Measurements from ENCODE around the gene ZFP36L2. TPM values are rescaled to one million over a fixed set of nuclear protein-coding genes. Genes with fewer than 3 reads are reported as not detected.

The ZFP36L2 gene
- total RNA-seq, 4 donors from 2014 or later: 114 to 305 (median 208) TPM

DNA sequence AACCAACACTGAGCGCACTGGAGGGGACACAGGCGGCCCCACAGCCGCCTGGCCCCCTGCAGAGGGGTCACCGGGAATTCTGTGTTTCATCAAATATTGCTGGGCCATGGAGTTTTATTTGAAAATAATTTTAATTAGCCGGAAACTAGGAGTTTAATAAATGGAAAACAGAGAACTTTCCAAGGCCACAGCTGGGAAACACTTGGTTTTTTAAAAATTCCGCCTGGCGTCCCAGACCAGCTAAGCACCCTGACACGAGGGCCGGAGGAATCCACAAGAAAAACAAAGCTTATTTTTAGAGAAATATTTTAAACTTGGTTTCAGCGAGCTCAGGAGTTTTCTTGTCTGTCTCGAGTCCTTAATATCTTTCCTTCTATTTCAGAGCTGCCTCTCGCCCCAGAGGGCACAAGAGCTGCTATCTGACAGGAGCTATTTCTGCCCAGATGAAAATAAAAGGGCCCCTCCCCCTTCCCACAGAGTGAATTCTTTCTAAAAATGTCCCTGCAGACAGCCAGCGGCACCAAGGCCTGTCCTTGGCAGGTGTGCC lies 8.2 kb downstream of the ZFP36L2 start:
- intact Hi-C loops (cut with DNase I; ENCODE audit: low total_unique reads): no loop called here

DNA sequence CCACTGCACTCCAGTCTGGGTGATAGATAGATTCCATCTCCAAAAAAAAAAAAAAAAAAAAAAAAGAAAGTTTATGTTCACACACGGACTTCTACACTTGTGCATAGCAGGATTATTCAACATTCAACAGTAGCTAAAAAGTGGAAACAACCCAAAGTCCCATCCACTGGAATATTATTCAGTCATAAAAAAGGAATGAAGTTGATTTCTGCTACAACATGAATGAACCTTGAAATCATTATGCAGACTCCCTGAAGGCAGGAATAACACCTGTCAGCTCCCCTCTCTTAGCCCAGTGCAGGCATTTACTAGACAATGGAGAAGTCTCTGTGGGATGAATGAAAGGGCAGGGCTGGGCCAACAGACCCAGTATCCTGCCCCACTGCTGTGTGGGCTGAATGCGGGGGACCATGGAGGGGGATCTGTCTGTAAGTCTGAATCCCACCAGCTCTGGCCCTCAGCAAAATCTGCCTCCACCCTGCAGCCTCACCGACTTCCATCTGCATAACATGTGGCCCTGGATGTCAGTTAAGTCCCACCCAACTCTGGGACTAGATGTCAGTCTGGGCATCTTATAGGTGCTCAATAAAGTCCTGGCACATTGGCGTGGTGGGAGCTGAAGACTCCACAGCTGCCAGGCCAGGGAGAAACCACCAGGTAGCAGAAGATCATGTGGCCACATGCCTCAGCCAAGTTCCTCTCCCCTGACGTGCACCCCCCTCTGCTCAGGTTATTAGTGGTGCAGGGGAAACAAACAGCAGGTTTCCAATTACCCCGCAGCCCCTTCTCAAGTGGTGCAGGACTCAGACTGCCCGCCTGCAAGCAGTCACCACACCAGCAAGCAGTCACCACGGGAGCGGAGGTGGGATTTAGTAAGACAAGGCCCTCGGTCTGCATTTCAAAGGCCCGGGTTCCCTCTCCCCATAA lies 8.9 kb downstream of the ZFP36L2 start:
- DNase-seq: peak; percentile 54
- in situ Hi-C loops (cut with MboI; ENCODE audit: low pct_ligation_motif_present in 1 of 4, low pct_unique_long_range_greater_than_20kb in 1 of 4, low sequenced_read_pairs in 3 of 4): loop anchor here in 2 of 4 donors (5.0 to 10.0 kb wide), 2 partner anchors 50 to 53 kb away; no protein-coding TSS in a partner anchor
- H3K27ac ChIP-seq: peak overlapping the region; percentile 96 to 100 (median 99)
- H3K36me3 ChIP-seq: no peaks in the 10 kb centered on the region
- H3K9me3 ChIP-seq: no peaks in the 10 kb centered on the region
- no peak overlapping the region for H3K4me3 ChIP-seq
- peaks cover 17 to 48% (median 46%) of the 10 kb centered on the region in 4 donors for H3K4me1 ChIP-seq
- intact Hi-C loops (cut with DNase I; ENCODE audit: low total_unique reads): no loop called here
- 48 to 100% methylated on average over 1 to 11 of the region's 11 CpGs for WGBS, 2 donors (ENCODE audit: low coverage in 1 of 2)
- TF ChIP-seq POLR2A (IDR thresholded peaks at IDR 0.05) (no peak), POLR2AphosphoS5 (IDR thresholded peaks at IDR 0.05) (peak in 2 of 3 donors; percentile 7 to 60), EP300 (IDR thresholded peaks at IDR 0.05; ENCODE audit: low read depth) (no peak)
- TF ChIP-seq, protein P1, sequence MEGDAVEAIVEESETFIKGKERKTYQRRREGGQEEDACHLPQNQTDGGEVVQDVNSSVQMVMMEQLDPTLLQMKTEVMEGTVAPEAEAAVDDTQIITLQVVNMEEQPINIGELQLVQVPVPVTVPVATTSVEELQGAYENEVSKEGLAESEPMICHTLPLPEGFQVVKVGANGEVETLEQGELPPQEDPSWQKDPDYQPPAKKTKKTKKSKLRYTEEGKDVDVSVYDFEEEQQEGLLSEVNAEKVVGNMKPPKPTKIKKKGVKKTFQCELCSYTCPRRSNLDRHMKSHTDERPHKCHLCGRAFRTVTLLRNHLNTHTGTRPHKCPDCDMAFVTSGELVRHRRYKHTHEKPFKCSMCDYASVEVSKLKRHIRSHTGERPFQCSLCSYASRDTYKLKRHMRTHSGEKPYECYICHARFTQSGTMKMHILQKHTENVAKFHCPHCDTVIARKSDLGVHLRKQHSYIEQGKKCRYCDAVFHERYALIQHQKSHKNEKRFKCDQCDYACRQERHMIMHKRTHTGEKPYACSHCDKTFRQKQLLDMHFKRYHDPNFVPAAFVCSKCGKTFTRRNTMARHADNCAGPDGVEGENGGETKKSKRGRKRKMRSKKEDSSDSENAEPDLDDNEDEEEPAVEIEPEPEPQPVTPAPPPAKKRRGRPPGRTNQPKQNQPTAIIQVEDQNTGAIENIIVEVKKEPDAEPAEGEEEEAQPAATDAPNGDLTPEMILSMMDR (IDR thresholded peaks at IDR 0.05): no peak
- H3K27me3 ChIP-seq: no peaks in the 10 kb centered on the region

More for the DNA sequence above, 8.2 kb downstream of the ZFP36L2 start:
- H3K4me1 ChIP-seq: peaks cover 17 to 54% (median 47%) of the 10 kb centered on the region in 4 donors
- in situ Hi-C loops (cut with MboI; ENCODE audit: low pct_ligation_motif_present in 1 of 4, low pct_unique_long_range_greater_than_20kb in 1 of 4, low sequenced_read_pairs in 3 of 4): loop anchor here in 2 of 4 donors (5.0 to 10.0 kb wide), 2 partner anchors 51 to 53 kb away; no protein-coding TSS in a partner anchor
- H3K4me3 ChIP-seq: peak overlapping the region in 1 of 4 donors; percentile 35
- no peaks in the 10 kb centered on the region for H3K27me3 ChIP-seq
- no peak for DNase-seq
- H3K9me3 ChIP-seq: no peaks in the 10 kb centered on the region
- WGBS, 2 donors (ENCODE audit: low coverage in 1 of 2): 14 to 26% methylated on average over 7 to 13 of the region's 13 CpGs
- no peak for TF ChIP-seq EP300 (IDR thresholded peaks at IDR 0.05; ENCODE audit: low read depth)
- TF ChIP-seq, protein P1 (IDR thresholded peaks at IDR 0.05): peak in 2 of 5 experiments; percentile 7 to 38
- TF ChIP-seq POLR2A (IDR thresholded peaks at IDR 0.05): no peak
- TF ChIP-seq POLR2AphosphoS5 (IDR thresholded peaks at IDR 0.05): peak in 1 of 3 donors; percentile 42
- H3K27ac ChIP-seq: peak overlapping the region; percentile 96 to 100 (median 99)
- peaks cover 0 to 7% (median 0%) of the 10 kb centered on the region in 4 donors for H3K36me3 ChIP-seq

DNA sequence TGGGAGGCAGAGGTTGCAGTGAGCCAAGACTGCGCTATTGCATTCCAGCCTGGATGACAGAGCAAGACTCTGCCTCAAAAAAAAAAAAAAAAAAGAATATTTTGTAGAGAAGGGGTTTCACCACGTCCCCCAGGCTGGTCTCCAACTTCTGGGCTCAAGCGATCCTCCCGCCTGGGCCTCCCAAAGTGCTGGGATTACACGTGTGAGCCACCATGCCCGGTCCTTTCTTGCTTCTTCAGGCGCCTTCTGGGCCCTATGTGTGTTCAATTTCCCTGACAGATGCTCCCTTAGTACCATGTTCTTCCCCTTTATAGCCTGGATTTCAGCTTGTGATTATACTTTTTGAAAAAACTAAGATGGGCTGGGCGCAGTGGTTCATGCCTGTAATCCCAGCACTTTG lies 9.8 kb downstream of the ZFP36L2 start:
- H3K27me3 ChIP-seq: no peaks in the 10 kb centered on the region
- no peaks in the 10 kb centered on the region for H3K9me3 ChIP-seq
- H3K36me3 ChIP-seq: no peaks in the 10 kb centered on the region
- H3K4me3 ChIP-seq: no peak overlapping the region
- intact Hi-C loops (cut with DNase I; ENCODE audit: low total_unique reads) (no loop called here), in situ Hi-C loops (cut with MboI; ENCODE audit: low pct_ligation_motif_present in 1 of 4, low pct_unique_long_range_greater_than_20kb in 1 of 4, low sequenced_read_pairs in 3 of 4) (loop anchor here in 2 of 4 donors (5.0 to 10.0 kb wide), 2 partner anchors 49 to 52 kb away; no protein-coding TSS in a partner anchor)
- WGBS, 2 donors (ENCODE audit: low coverage in 1 of 2): 58 to 90% methylated on average over 2 to 8 of the region's 8 CpGs
- H3K4me1 ChIP-seq: peaks cover 17 to 43% (median 41%) of the 10 kb centered on the region in 4 donors
- peak overlapping the region in 1 of 4 donors; percentile 98 for H3K27ac ChIP-seq
- TF ChIP-seq, protein P1 (IDR thresholded peaks at IDR 0.05): no peak
- TF ChIP-seq POLR2AphosphoS5 (IDR thresholded peaks at IDR 0.05): peak in 1 of 3 donors; percentile 54
- TF ChIP-seq POLR2A (IDR thresholded peaks at IDR 0.05): no peak
- DNase-seq: no peak

Measured in transverse colon (tissue), 4 donors.